HepG2 (cell line): ENCODE results near the gene KIF27. TPM values are rescaled to one million over a fixed set of nuclear protein-coding genes. Genes with fewer than 3 reads are reported as not detected.
A peak's percentile ranks its signal among the peaks of the same experiment; 100 is the strongest.

ENCODE experiments used
- ATF3 ChIP-seq: sonication (generic); formaldehyde crosslinking; IDR thresholded peaks from 2 replicates; pipeline ENCODE4 v1.4.0; 2020; ENCODE audit warnings: missing genetic modification reagents
- BCL6 ChIP-seq: IDR thresholded peaks from 2 replicates; pipeline ENCODE4 v1.6.1; 2016; ENCODE audit warnings: missing genetic modification reagents, missing compliant biosample characterization
- DRAP1 ChIP-seq: IDR thresholded peaks from 2 replicates; pipeline ENCODE4 v1.6.1; 2016; ENCODE audit warnings: missing genetic modification reagents, missing compliant biosample characterization
- GPBP1L1 ChIP-seq: sonication (generic); formaldehyde crosslinking; IDR thresholded peaks from 2 replicates; pipeline ENCODE4 v1.5.0; 2020; ENCODE audit warnings: mild to moderate bottlenecking, missing genetic modification reagents
- GRHL1 ChIP-seq: sonication (generic); formaldehyde crosslinking; conservative IDR thresholded peaks from 2 replicates; pipeline ENCODE4 v1.8.0; 2022; ENCODE audit warnings: missing genetic modification reagents
- HNF4G ChIP-seq, 2 experiments: sonication (generic) in 1 of 2; formaldehyde crosslinking in 1 of 2; IDR thresholded peaks; 2 replicates each; pipeline versions ENCODE4 v1.4.0 to v1.6.1; 2011 to 2020; ENCODE audit warnings: borderline replicate concordance in 2 of 2, low read depth in 2 of 2, mild to moderate bottlenecking in 2 of 2, low read length in 1 of 2, missing genetic modification reagents in 1 of 2, moderate library complexity in 1 of 2
- JDP2 ChIP-seq: sonication (generic); formaldehyde crosslinking; IDR thresholded peaks from 2 replicates; pipeline ENCODE4 v1.8.1; 2022; ENCODE audit warnings: missing genetic modification reagents, borderline replicate concordance
- JUNB ChIP-seq: sonication (generic); formaldehyde crosslinking; IDR thresholded peaks from 2 replicates; pipeline ENCODE4 v1.8.0; 2022; ENCODE audit warnings: missing genetic modification reagents, mild to moderate bottlenecking, borderline replicate concordance
- LBX2 ChIP-seq: sonication (generic); formaldehyde crosslinking; IDR thresholded peaks from 2 replicates; pipeline ENCODE4 v1.5.0; 2020; ENCODE audit warnings: missing genetic modification reagents, mild to moderate bottlenecking, borderline replicate concordance
- PCBP2 ChIP-seq: fragments of 200-400 bp; formaldehyde crosslinking; optimal IDR thresholded peaks from 2 replicates; pipeline ENCODE3; 2018; ENCODE audit warnings: low read length, low read depth; ENCODE audit not compliant: poor library complexity, severe bottlenecking
- SOX13 ChIP-seq, 3 experiments: fragments of 450-650 bp in 1 of 3; sonication (generic) in 1 of 3; formaldehyde crosslinking in 1 of 3; IDR thresholded peaks in 2 of 3; conservative IDR thresholded peaks in 1 of 3; 2 replicates each; pipeline versions ENCODE4 v1.5.0 to v1.6.1; 2016 to 2020; ENCODE audit warnings: antibody characterized with exemption in 1 of 3, mild to moderate bottlenecking in 1 of 3, missing compliant biosample characterization in 1 of 3, missing genetic modification reagents in 1 of 3, moderate library complexity in 1 of 3
- SRSF9 ChIP-seq: fragments of 200-400 bp; formaldehyde crosslinking; IDR thresholded peaks from 2 replicates; pipeline ENCODE4 v1.6.1; 2018; ENCODE audit warnings: borderline replicate concordance, mild to moderate bottlenecking, low read depth, low read length; ENCODE audit not compliant: insufficient read depth, poor library complexity, severe bottlenecking
- THYN1 ChIP-seq: sonication (generic); formaldehyde crosslinking; IDR thresholded peaks from 2 replicates; pipeline ENCODE4 v1.8.1; 2023; ENCODE audit warnings: low read depth, mild to moderate bottlenecking, moderate library complexity, missing genetic modification reagents, borderline replicate concordance
- ZNF143 ChIP-seq: sonication (generic); formaldehyde crosslinking; IDR thresholded peaks from 2 replicates; pipeline ENCODE4 v1.4.0; 2020; ENCODE audit warnings: missing genetic modification reagents
- ZNF333 ChIP-seq: sonication (generic); formaldehyde crosslinking; IDR thresholded peaks from 2 replicates; pipeline ENCODE4 v1.4.0; 2020; ENCODE audit warnings: mild to moderate bottlenecking, missing genetic modification reagents, borderline replicate concordance
- ZNF34 ChIP-seq: sonication (generic); formaldehyde crosslinking; IDR thresholded peaks from 2 replicates; pipeline ENCODE4 v1.4.0; 2020; ENCODE audit warnings: mild to moderate bottlenecking, missing genetic modification reagents, borderline replicate concordance
- ZNF446 ChIP-seq: sonication (generic); formaldehyde crosslinking; IDR thresholded peaks from 2 replicates; pipeline ENCODE4 v1.5.0; 2020; ENCODE audit warnings: mild to moderate bottlenecking, missing genetic modification reagents
- ZNF660 ChIP-seq: sonication (generic); formaldehyde crosslinking; IDR thresholded peaks from 2 replicates; pipeline ENCODE4 v1.5.1; 2020; ENCODE audit warnings: mild to moderate bottlenecking, low read depth, missing genetic modification reagents, borderline replicate concordance
- ZNF781 ChIP-seq: sonication (generic); formaldehyde crosslinking; IDR thresholded peaks from 2 replicates; pipeline ENCODE4 v1.5.1; 2020; ENCODE audit warnings: borderline replicate concordance, mild to moderate bottlenecking, missing genetic modification reagents; ENCODE audit errors: not compliant biosample characterization
- ZSCAN31 ChIP-seq: sonication (generic); formaldehyde crosslinking; IDR thresholded peaks from 2 replicates; pipeline ENCODE4 v1.5.0; 2020; ENCODE audit warnings: low read depth, mild to moderate bottlenecking, missing genetic modification reagents
- polyA plus RNA-seq, 8 experiments: library from polyadenylated mRNA; depleted of rRNA in 3 of 8; stranded (reverse) in 7 of 8; unstranded in 1 of 8; fragments of >200 nt; fragmentation: Illumina TruSeq in 4 of 8; extraction: Trizol in 4 of 8; gene quantifications; 2 replicates each; pipeline versions ENCODE4 v1.2.1 to v1.2.3, GENCODE V29; 2011 to 2016; ENCODE audit warnings: low read depth in 4 of 8, missing spikeins in 1 of 8, mixed read lengths in 1 of 8; ENCODE audit not compliant: insufficient read depth in 1 of 8
- total RNA-seq, 5 experiments: library from RNA; depleted of rRNA; stranded (reverse); fragments of >200 nt; fragmentation: Illumina TruSeq; extraction: Trizol; gene quantifications; 2 replicates each; pipeline ENCODE4 v1.2.3, GENCODE V29; 2016; ENCODE audit warnings: low read depth in 1 of 5

Gene KIF27
- total and polyA plus RNA-seq, 2 of the 13 experiments (the other 11 are each of a cell fraction or from before 2014, with no cell fraction given) = 0.95 to 4.1 TPM

GRCh38 chr9:83920927-83921707, at the start of gene KIF27 (continued):
- TF ChIP-seq THYN1 (CRISPR knock-in tag) (no peak), JDP2 (CRISPR knock-in tag) (no peak), ZSCAN31 (CRISPR knock-in tag) (peak; percentile 60; the same call in 1 of the 2 replicates), ZNF333 (no peak), ATF3 (CRISPR knock-in tag) (no peak), HNF4G (IDR thresholded peaks at IDR 0.05; ENCODE audit: borderline replicate concordance, low read depth, low read length) (peak; percentile 15; the same call in 1 of the 2 replicates), HNF4G (CRISPR knock-in tag; IDR thresholded peaks at IDR 0.05; ENCODE audit: borderline replicate concordance, low read depth) (no peak), GPBP1L1 (no peak), JUNB (CRISPR knock-in tag) (no peak), LBX2 (CRISPR knock-in tag) (peak; percentile 75; the same call in 1 of the 2 replicates), SRSF9 (no peak), PCBP2 (no peak), DRAP1 (CRISPR knock-in tag) (peak; percentile 75), ZNF446 (CRISPR knock-in tag) (peak; percentile 70; the same call in 1 of the 2 replicates), SOX13 (IDR thresholded peaks at IDR 0.05) (no peak), SOX13 (CRISPR knock-in tag; conservative IDR thresholded peaks at IDR 0.05 in 1 of 2, IDR thresholded peaks at IDR 0.05 in 1 of 2) (no peak), ZNF660 (no peak), GRHL1 (CRISPR knock-in tag) (no peak), ZNF143 (CRISPR knock-in tag) (no peak), BCL6 (CRISPR knock-in tag) (no peak), ZNF34 (CRISPR knock-in tag) (no peak), ZNF781 (CRISPR knock-in tag) (peak; percentile 62)
